GM18909 (cell line): Measurements from ENCODE around the gene ABLIM2.

Experiments
- ATAC-seq: cut with Tn5 transposase; IDR thresholded peaks from one replicate; pipeline ENCODE4 v1.9.1; 2021; ENCODE audit warnings: mild to moderate bottlenecking; ENCODE audit not compliant: unreplicated experiment, poor library complexity

Gene ABLIM2

DNA sequence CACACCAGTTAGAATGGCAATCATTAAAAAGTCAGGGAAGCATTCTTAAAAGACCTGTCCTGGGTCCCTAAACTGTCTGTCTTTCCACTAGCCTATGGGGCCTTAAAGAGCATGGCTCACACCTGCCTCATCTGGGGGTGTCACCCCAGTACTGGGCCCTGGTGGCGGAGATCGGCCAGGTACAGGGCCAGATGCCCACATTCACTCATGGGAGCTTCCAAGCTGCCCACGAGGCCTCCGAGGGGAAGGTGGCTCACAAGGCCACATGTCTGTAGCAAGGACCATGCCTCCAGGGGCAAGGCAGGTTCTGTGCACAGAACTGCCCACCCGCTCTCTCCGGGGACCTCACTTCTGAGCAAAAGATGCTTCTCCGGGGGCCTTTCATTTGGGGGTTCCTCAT is 163.5 kb downstream of the ABLIM2 start:
- ATAC-seq, result no peak

DNA sequence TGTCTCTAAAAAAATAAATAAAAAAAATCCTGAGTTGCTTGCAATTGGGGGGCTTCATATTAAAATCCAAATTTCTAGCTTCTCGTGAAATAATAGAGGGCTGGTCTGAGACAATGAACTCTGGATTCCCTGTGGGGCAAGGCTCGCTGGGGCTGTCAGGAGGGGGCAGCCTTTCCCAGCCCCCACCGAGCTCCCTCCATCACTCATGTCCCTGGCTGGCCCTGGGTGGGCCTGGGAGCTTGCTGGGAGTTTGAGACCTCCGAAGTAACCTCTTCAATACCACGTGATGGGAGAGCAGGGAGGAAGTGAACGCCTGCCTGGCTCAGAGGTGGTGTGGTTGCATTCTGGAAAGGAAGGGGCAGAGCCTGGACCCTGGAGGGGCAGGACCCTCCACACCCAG is 164.9 kb downstream of the ABLIM2 start:
- no peak for ATAC-seq

DNA sequence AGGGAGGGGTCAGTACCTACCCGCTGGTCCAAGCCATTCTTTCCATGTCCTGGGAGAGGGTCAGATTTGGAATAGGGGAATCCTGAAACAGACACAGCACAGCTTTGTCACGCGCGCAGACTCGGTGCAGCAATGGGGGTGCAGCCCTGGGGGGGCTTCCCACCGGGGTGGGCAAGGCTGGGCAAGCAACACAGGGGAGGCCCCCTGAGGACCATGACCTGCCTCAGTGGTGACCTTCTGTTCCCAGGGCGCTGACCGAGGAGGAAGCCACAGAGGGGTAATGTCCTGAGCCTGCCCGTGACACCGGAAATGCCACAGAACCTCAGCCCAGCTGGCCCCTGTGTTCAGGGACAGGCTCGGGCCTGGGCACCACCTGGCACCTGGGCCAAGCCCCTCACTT is 165.8 kb downstream of the ABLIM2 start:
- no peak for ATAC-seq

DNA sequence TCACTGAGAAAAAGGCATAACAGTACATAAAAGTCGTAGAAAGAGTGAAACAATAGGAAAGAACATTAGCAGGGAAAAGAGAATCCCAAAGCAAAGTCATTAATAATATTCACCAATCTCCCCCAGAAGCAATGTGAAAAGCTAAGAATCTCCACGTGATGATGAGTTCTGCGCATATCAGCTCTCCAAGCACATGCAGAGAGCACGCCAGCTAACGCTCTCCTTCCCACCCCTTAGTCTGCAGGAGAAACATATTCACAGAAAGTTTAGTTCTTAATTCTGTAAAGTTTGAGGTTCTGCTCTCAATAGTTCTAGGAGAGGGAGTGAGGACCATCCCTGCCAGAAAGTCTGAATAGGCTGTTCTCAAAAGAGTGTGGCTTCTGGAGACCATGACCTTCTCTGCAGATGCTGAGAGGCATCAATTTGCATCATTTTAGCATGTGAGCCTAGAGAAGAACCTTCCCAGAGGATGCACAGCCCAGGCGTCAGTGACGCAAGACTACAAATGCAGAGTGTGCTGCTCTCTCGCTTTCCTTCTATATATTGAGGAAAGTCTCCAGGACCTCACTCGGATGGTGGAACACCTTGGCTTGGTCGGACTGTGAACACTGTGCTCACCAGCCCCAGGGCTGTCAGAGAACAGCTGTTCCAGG is 167.7 kb downstream of the ABLIM2 start:
- no peak for ATAC-seq

DNA sequence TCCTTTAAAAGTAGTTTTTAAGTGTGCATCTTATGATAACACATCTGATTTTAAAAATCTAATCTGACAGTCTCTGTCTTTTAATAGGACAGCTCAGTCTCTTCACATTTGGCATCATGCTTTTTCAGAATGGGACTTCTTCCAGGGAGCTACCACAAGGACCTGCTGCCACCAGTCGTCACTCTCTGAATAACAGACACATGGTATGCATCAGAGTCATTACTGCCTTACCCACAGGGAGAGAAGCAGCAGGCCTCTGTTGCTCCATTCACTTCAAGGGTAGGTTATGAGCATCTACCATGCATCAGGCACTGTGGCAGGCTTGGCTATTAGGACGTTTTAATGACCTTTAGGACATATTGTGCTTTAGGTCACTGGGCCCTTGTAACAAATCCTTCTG is 169.0 kb downstream of the ABLIM2 start:
- ATAC-seq, result no peak

DNA sequence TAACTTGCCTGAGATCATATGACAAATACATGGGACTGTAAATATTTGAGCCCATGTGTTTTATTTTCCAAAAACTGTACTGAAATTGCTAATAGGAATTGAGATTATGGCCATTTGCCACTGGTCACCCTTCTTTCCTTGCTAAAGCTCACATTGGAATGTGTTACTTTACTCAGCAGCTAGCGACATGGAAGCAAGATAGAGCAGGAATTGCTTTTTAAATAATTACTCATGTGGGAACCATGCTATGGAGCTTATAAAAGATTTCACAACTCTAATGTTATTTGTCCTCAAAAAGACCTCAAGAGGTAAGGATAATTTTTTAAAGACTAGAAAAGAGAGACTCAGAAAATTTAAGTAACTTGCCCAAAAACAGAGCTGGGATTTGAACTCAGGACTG is 170.2 kb downstream of the ABLIM2 start:
- no peak for ATAC-seq

DNA sequence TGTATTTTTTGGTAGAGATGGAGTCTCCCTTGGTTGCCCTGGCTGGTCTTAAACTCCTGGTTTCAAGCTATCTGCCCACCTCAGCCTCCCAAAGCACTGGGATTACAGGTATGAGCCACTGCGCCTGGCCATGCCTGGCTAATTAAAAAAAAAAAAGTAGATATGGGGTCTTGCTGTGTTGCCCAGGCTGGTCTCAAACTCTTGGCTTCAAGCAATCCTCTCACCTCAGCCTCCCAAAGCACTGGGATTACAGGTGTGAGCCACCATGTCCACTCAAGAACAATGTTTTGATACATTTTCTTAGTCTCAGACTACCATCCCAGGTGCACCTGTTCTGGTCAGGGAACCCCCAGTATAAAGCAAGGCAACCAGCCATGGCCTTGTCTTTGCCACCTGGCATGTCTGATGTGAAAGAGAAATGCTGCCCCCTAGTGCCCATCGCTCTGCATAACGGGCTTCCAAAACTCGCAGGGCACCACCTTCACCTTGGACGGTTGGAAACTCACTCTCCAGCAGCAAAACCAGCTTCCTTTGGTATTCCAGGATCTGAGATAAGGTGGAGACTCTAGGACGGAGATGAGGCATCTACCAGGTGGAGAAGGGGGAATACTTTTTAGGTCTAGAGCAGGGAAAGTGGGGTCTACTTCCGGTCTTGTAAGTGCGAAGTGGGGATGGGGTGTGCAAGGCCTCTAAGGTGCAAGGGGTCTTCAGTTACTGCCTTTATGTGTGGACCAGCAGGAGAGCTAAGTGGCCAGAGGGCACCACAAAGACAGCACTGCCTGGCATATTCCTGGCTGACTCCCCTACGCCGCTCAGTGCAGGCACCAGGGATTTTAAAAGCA is 171.2 kb downstream of the ABLIM2 start:
- peak; percentile 71 for ATAC-seq

DNA sequence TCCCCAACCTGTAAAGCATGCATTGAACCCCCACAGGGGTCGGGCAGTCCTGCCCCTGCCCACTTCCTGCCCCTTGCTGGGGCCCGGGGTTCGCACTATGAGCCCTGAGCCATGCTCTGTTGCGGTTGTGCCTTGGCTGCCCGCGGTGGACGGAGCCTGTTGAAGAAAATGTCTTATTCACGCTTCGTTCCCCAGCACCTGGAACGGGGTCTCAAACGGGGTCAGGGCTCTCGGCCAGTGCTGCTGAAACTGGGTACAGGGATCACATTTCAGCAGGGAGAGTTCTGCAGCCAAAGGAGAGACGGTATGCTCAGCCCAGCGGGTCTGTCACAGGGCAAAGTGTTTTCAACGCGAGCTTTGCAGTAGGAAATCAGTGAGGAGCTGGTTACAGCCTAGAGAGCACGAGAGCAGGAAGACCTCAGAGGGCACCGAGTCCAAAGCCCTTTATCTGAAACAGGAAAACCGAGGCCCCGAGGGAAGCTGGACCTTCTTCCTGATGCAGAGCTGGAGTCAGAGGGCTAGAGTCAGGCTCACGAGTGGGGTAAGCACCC is 172.6 kb downstream of the ABLIM2 start:
- ATAC-seq, result no peak

DNA sequence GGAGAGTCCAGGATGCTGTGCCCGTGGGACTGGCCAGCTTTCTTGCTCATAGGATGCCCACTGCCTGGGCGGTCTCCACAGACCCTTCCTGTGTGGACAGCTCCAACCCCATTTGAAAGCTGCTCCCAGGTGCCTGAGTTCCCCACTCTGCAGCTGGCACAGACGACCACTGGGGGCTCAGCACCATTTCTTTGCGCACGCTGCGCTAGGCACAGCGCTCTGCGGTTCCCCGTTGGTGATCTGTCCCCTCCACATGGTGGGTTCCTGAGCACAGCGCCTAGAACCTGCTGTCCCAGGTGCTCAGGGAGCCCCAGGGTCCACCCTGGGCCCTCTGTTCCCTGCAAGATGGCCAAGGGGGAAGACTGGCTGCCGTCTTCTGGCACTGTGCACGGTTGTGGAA is 173.5 kb downstream of the ABLIM2 start:
- ATAC-seq, result no peak

DNA sequence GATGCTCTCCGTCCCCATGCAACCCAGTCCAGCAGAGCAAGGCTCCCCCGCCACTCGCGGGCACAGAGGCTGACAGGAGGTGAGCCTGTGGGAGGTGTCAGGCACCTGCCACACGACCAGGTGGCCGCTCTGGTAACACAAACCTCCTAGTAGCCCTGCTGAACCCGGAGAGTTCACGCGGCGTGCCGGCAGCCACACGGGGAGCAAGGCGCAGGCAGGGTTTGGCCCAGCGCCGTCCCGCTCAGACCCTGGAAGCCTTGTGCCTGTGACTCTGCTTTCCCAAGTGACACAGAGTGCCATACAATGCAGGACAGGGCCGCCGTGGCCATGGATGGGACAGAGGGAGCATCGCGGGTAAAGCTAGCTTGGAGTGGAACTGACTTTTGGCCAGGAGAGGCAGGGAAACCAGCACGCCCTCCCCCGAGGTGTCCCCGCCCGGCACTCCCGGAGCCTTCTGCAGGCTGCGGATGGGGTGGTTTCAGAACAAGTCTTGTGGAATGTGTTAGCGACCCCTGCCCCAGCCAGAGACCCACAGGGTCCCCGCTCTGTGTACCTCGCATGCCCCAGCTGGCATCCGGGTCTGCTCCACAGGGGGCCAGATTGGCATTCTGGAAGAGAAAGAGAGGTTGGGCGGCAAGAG is 174.2 kb downstream of the ABLIM2 start:
- no peak for ATAC-seq

DNA sequence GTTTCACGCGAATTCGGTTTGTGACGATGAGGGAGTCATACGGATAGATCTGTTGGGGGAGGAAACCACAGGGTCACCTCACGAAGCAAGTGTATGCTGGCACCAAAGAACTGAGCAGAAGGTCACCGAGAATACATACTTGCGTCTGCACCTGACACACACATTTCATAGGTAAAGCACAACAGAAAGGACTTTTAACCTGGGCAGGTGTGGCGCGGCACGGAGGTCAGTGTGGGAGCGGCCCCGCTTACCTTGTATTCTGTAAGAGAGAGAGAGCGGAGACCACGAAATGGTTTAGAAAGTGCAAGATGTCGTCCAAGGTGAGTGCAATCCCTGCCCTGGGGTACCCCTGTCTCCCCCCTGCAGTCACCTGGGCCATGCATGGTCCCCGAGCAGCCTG is 175.3 kb downstream of the ABLIM2 start:
- no peak for ATAC-seq

DNA sequence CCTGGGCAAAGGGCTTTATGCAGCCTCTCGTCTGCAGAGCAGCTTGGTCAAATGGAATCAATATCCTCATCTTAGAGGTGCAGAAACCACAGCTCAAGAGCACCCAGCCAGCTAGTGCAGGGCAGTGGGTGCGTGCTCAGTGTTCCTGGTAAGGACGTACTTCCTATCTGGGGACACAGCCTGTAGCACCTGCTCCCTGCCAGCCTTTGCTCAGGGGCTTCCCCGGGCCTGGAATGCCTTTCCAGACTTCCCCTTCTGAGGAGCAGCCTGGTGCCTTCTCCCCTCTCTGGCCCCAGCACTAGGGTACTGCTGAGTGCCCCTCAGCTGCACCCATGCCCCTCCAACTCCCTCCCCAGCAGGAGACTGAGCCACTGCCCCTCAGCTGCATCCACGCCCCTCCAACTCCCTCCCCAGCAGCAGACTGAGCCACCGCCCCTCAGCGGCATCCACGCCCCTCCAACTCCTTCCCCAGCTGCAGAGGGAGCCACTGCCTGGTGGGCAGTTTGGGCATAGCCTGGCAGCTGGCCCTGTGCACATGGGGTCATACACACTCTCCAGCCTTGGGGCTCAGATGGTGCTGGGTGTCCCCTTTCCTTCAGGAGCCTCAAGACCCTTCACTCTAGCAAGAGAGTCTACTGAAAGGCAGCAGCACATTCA is 176.7 kb downstream of the ABLIM2 start:
- ATAC-seq, result no peak

DNA sequence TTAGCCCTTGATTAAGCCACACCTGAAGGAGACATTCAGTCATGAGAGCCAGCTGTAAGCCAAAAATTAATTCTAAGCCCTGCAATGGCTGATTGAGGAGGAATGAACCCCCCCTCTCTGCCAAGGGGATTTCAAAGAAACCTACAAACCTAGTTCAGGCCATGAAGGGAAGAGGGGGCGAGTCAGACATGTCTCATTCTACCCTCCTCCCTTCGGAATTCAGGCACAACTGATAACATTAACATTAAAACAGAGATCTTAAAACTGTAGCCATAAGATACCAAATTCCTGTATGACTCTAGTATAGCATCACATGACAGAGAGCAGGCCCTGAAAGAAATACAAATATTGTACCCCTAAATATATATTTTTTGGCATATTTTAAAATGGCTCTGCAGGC is 178.6 kb downstream of the ABLIM2 start:
- ATAC-seq, result no peak

DNA sequence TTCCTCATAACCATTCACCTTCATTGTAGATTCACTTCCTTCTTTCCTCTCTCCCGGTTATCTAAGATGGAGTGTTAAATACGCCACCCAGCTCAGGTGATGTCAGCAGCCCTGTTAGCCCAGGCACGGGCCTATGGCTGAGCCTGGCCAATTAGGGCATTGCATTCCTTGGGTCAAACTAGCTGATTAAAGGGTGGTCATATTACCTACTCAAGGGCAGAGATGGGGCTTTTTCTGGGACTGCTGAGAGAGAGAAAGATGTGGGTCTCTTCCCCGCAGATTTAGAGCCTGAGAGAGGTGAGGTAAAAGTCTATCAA is 179.0 kb downstream of the ABLIM2 start:
- ATAC-seq, result no peak

DNA sequence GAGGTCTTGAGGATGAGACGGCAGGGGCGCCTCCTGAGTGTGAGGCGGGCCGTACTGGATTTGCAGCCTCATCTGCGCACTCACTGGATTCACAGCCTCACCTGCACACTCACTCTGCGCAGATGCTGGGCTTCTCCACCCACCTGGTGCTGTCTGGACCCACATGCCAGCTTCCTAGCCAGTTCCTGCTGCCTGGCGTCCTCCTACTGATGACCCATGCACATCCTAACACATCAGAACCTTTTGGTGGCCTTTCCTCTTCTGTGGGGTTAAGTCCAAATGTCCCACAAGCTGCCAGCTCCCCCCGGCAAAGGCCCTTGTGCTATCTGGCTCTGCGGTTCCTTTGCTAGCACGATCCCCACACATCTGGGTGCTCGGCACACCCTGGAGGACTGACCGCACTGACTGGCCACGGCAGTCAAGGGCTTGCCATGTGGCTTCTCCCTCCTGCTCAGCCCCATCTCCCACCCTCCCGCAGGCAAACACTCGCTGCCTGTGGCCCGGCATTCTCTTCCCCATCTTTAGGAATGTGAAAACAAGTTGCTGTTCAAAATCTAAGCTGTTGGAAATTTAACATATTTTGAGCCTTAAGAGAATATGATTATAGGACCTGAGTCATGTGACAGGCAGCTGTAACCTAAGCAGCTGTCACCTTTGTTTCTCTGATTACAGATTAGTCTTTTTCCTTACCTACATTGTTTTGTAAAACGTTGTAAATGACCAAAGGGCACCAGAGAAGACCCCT is 179.5 kb downstream of the ABLIM2 start:
- no peak for ATAC-seq

DNA sequence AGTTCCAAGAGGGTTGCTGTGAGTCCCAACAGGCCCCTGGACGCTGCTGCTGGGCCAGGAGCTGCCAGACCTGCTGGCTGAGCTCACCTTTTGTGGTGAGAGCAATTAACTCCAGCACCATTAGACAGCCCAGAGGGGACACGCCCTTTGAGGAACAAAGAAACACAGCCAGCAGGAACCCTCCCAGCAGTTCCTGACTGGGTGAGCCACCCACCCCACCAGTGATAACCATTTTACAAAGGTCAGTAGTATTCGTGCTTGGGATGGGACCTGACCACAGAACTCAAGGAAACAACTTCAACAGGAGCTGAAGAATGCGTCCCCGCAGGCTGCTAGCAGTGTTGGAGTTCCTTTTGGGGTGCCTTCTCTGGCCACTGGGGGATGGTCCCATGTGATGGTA is 180.1 kb downstream of the ABLIM2 start:
- no peak for ATAC-seq

DNA sequence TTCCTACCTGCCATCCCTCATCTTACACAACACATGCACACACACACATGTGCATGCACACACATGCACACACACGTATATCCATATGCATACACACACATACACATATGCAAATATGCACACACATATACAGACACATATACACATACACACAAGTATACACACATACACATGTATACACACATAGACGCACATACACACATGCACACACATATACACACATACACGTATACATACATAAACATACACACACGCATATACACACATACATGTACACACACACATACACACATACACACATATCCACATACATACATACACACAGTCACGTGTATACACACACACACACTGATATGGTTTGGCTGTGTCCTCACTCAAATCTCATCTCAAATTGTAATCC is 182.0 kb downstream of the ABLIM2 start:
- no peak for ATAC-seq

DNA sequence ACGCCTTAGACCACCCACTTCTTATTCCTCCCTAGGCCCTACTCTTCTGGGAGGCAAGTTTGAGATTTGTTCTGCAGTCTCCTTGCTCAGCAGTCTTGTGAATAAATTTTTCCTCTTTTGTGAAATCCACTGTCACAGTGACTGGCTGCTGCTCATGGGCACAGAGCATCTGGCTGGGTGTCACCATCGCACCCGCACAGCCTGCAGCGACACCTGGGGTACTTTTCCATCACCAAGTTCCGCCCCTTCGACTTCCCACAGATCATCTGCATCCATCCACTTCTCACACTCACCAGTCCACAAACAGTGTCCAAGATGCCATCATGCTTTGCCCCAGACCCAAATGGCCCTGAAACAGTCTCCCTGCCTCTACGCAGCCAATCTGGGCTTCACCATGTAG is 182.6 kb downstream of the ABLIM2 start:
- ATAC-seq, result no peak

DNA sequence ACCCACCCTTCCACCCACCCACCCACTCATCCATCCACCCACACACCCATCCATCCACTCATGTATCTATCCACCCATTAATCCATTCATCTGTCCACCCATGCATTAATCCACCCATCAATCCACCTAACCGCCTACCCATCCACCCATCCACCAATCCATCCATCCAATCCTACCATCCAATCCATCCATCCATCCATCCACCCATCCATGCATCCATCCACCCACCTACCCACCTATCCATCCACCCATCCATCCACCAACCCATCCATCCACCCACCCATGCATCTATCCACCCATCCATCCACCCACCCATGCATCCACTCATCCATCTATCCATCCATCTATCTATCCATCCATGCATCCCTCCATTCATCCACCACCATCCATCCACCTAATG is 184.2 kb downstream of the ABLIM2 start:
- no peak for ATAC-seq

DNA sequence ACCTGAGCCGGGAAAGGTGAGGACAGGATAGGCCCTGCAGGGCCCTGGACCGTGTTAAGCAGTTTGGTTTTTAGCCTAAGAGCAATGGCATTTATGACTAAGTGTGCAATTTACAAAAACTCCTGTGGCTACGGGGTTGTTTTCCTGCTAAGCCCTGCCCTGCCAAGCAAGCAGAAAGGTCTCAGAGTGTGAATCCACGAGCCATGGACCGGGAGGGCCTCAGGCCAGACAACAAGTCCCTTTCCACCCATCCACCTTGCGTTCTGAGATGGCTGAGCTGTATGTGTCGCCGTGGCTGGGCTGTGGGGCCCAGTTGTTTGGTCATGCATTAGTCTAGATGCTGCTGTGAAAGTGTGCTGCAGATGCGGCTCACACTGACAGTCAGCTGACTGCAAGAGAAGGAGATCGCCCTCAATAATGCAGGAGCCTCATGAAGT is 185.1 kb downstream of the ABLIM2 start:
- ATAC-seq, result no peak
